ENCODE measurements around the gene ANKRD11.

GRCh38 chr16:89237733-89238132 is 252.6 kb downstream of the ANKRD11 start:
- TF ChIP-seq, protein P1, sequence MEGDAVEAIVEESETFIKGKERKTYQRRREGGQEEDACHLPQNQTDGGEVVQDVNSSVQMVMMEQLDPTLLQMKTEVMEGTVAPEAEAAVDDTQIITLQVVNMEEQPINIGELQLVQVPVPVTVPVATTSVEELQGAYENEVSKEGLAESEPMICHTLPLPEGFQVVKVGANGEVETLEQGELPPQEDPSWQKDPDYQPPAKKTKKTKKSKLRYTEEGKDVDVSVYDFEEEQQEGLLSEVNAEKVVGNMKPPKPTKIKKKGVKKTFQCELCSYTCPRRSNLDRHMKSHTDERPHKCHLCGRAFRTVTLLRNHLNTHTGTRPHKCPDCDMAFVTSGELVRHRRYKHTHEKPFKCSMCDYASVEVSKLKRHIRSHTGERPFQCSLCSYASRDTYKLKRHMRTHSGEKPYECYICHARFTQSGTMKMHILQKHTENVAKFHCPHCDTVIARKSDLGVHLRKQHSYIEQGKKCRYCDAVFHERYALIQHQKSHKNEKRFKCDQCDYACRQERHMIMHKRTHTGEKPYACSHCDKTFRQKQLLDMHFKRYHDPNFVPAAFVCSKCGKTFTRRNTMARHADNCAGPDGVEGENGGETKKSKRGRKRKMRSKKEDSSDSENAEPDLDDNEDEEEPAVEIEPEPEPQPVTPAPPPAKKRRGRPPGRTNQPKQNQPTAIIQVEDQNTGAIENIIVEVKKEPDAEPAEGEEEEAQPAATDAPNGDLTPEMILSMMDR (IDR thresholded peaks at IDR 0.05; ENCODE audit: low read length) = no peak
- TF ChIP-seq EZH2 (optimal IDR thresholded peaks at IDR 0.05; ENCODE audit: low read depth, low read length) (no peak), EZH2phosphoT487 (IDR thresholded peaks at IDR 0.05; ENCODE audit: low read length) (no peak)

Data from MM.1S (cell line).